NCI-H2227 treated with DMSO at 0.1 percent for 48 hours (cell line): ENCODE data around the gene CTNNA1.
"Not testable (repeated sequence)": the region's sequence is repeated elsewhere in the genome, so short reads cannot be mapped to it uniquely, and the experiment has no call there.

Source experiments
- DNase-seq: peaks from one replicate; lab custom pipeline; 2025; lab: John Stamatoyannopoulos, UW

Gene CTNNA1

GRCh38 chr5:138752951-138753793, at the start of gene CTNNA1:
Gene CTNNA1, plus strand, starts transcription at chr5:138753425. Its CDS starts 28,500 bp downstream, at chr5:138781925.
- peak; percentile 24 for DNase-seq

- not testable (repeated sequence) for DNase-seq
Observed at GRCh38 chr5:138703777-138704176, 49.4 kb upstream of the CTNNA1 start.

- no peak for DNase-seq
Observed at GRCh38 chr5:138705007-138705406, 48.2 kb upstream of the CTNNA1 start.

GRCh38 chr5:138705567-138705966, 47.7 kb upstream of the CTNNA1 start:
- DNase-seq = no peak

GRCh38 chr5:138706655-138707480, 46.4 kb upstream of the CTNNA1 start:
- DNase-seq = peak; percentile 4

GRCh38 chr5:138708791-138709190, 44.4 kb upstream of the CTNNA1 start:
- DNase-seq = peak; percentile 34

GRCh38 chr5:138709202-138709601, 44.0 kb upstream of the CTNNA1 start:
- no peak for DNase-seq

GRCh38 chr5:138711087-138711486, 42.1 kb upstream of the CTNNA1 start:
- no peak for DNase-seq

GRCh38 chr5:138711811-138712210, 41.4 kb upstream of the CTNNA1 start:
- no peak for DNase-seq

GRCh38 chr5:138712324-138712723, 40.9 kb upstream of the CTNNA1 start:
- DNase-seq = no peak

- peak; percentile 16 for DNase-seq
Observed at GRCh38 chr5:138712791-138713190, 40.4 kb upstream of the CTNNA1 start.

- DNase-seq = no peak
Observed at GRCh38 chr5:138713247-138713646, 40.0 kb upstream of the CTNNA1 start.

GRCh38 chr5:138714694-138715093, 38.5 kb upstream of the CTNNA1 start:
- no peak for DNase-seq

GRCh38 chr5:138715931-138716432, 37.2 kb upstream of the CTNNA1 start:
- not testable (repeated sequence) for DNase-seq

GRCh38 chr5:138716456-138716924, 36.7 kb upstream of the CTNNA1 start:
- peak; percentile 90 for DNase-seq

- DNase-seq = no peak
Observed at GRCh38 chr5:138717399-138717798, 35.8 kb upstream of the CTNNA1 start.

- no peak for DNase-seq
Observed at GRCh38 chr5:138719811-138720210, 33.4 kb upstream of the CTNNA1 start.

GRCh38 chr5:138720840-138721239, 32.4 kb upstream of the CTNNA1 start:
- no peak for DNase-seq

GRCh38 chr5:138721979-138722378, 31.2 kb upstream of the CTNNA1 start:
- no peak for DNase-seq

- DNase-seq = no peak
Observed at GRCh38 chr5:138722544-138723177, 30.6 kb upstream of the CTNNA1 start.

- no peak for DNase-seq
Observed at GRCh38 chr5:138724470-138725146, 28.6 kb upstream of the CTNNA1 start.
